ENCODE data around the gene SCN5A. TPM values are rescaled to one million over a fixed set of nuclear protein-coding genes. Genes with fewer than 3 reads are reported as not detected.

The SCN5A gene
- total RNA-seq, 2 donors from 2014 or later: 4.5 to 5.6 TPM

- WGBS, 2 experiments (ENCODE audit: insufficient coverage in 1 of 2, insufficient read length in 1 of 2): 95 to 97% methylated on average over 4 to 5 of the region's 5 CpGs
- no peak overlapping the region for H3K4me3 Mint-ChIP-seq
- Histone ChIP-seq H3K9me3 (ENCODE audit: control insufficient read depth, low read length) (no peaks in the 10 kb centered on the region), H3K36me3 (ENCODE audit: control insufficient read depth, insufficient read depth, low read length) (no peaks in the 10 kb centered on the region), H3K27me3 (ENCODE audit: control insufficient read depth, insufficient read depth, low read length, poor library complexity, severe bottlenecking) (no peaks in the 10 kb centered on the region), H3K4me3 (ENCODE audit: low read length) (no peak overlapping the region), H3K4me1 (ENCODE audit: control insufficient read depth, insufficient read depth, low read length) (no peaks in the 10 kb centered on the region), H3K27ac (ENCODE audit: low read depth, low read length) (no peak overlapping the region), H3K9ac (ENCODE audit: extremely low read depth, low read length, poor library complexity, severe bottlenecking) (no peak overlapping the region)
- TF ChIP-seq, protein P1, sequence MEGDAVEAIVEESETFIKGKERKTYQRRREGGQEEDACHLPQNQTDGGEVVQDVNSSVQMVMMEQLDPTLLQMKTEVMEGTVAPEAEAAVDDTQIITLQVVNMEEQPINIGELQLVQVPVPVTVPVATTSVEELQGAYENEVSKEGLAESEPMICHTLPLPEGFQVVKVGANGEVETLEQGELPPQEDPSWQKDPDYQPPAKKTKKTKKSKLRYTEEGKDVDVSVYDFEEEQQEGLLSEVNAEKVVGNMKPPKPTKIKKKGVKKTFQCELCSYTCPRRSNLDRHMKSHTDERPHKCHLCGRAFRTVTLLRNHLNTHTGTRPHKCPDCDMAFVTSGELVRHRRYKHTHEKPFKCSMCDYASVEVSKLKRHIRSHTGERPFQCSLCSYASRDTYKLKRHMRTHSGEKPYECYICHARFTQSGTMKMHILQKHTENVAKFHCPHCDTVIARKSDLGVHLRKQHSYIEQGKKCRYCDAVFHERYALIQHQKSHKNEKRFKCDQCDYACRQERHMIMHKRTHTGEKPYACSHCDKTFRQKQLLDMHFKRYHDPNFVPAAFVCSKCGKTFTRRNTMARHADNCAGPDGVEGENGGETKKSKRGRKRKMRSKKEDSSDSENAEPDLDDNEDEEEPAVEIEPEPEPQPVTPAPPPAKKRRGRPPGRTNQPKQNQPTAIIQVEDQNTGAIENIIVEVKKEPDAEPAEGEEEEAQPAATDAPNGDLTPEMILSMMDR (conservative IDR thresholded peaks at IDR 0.05): no peak
- peaks cover 10% of the 10 kb centered on the region for H3K4me1 Mint-ChIP-seq
- H3K9me3 Mint-ChIP-seq: no peaks in the 10 kb centered on the region
- no peak for DNase-seq
- no peak overlapping the region for H3K27ac Mint-ChIP-seq
- peaks cover 2% of the 10 kb centered on the region for H3K36me3 Mint-ChIP-seq (ENCODE audit: low read depth)
- H3K27me3 Mint-ChIP-seq (ENCODE audit: insufficient read depth): no peaks in the 10 kb centered on the region
Observed at GRCh38 chr3:38628835-38629234, 20.7 kb downstream of the SCN5A start.

GRCh38 chr3:38627956-38628355 lies 21.5 kb downstream of the SCN5A start:
- H3K27ac ChIP-seq (ENCODE audit: low read depth, low read length): no peak overlapping the region

DNA sequence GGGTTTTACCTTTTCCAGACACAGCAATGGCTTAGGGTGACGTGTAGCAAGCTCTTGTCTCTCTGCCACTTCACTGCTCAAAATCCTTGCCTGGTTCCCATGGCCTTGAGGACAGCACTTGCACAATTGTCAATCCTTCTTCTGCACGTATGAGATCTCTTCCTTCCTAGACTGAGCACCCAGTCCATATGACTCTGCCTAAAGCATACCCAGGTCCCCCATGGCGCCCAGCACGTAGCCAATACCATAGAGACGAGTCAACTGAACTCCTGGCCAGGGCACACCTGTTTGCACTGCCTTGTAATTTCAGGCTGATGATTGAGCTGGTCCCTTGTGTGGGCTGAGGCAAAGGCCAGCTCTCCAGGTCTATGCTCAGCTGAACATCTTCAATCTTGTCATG lies 23.3 kb downstream of the SCN5A start:
- Mint-ChIP-seq H3K4me3 (no peak overlapping the region), H3K9me3 (no peaks in the 10 kb centered on the region), H3K4me1 (peaks cover 10% of the 10 kb centered on the region), H3K27me3 (ENCODE audit: insufficient read depth) (no peaks in the 10 kb centered on the region), H3K27ac (no peak overlapping the region), H3K36me3 (ENCODE audit: low read depth) (no peaks in the 10 kb centered on the region)
- Histone ChIP-seq H3K27me3 (ENCODE audit: control insufficient read depth, insufficient read depth, low read length, poor library complexity, severe bottlenecking) (no peaks in the 10 kb centered on the region), H3K9ac (ENCODE audit: extremely low read depth, low read length, poor library complexity, severe bottlenecking) (no peak overlapping the region), H3K36me3 (ENCODE audit: control insufficient read depth, insufficient read depth, low read length) (no peaks in the 10 kb centered on the region), H3K27ac (ENCODE audit: low read depth, low read length) (no peak overlapping the region), H3K4me1 (ENCODE audit: control insufficient read depth, insufficient read depth, low read length) (no peaks in the 10 kb centered on the region), H3K4me3 (ENCODE audit: low read length) (no peak overlapping the region), H3K9me3 (ENCODE audit: control insufficient read depth, low read length) (no peaks in the 10 kb centered on the region)
- TF ChIP-seq, protein P1 (conservative IDR thresholded peaks at IDR 0.05): no peak
- 85 to 90% methylated on average over 5 of the region's 5 CpGs for WGBS, 2 experiments (ENCODE audit: insufficient coverage in 1 of 2, insufficient read length in 1 of 2)
- no peak for DNase-seq

More at GRCh38 chr3:38627956-38628355, 21.5 kb downstream of the SCN5A start:
- Mint-ChIP-seq H3K4me3 (no peak overlapping the region), H3K27ac (no peak overlapping the region), H3K4me1 (peaks cover 10% of the 10 kb centered on the region), H3K9me3 (no peaks in the 10 kb centered on the region), H3K27me3 (ENCODE audit: insufficient read depth) (no peaks in the 10 kb centered on the region), H3K36me3 (ENCODE audit: low read depth) (peaks cover 2% of the 10 kb centered on the region)
- no peaks in the 10 kb centered on the region for H3K36me3 ChIP-seq (ENCODE audit: control insufficient read depth, insufficient read depth, low read length)
- H3K4me3 ChIP-seq (ENCODE audit: low read length): no peak overlapping the region
- no peaks in the 10 kb centered on the region for H3K4me1 ChIP-seq (ENCODE audit: control insufficient read depth, insufficient read depth, low read length)
- TF ChIP-seq, protein P1 (conservative IDR thresholded peaks at IDR 0.05): peak; percentile 88
- DNase-seq: peak; percentile 95
- H3K9me3 ChIP-seq (ENCODE audit: control insufficient read depth, low read length): no peaks in the 10 kb centered on the region
- H3K27me3 ChIP-seq (ENCODE audit: control insufficient read depth, insufficient read depth, low read length, poor library complexity, severe bottlenecking): no peaks in the 10 kb centered on the region
- WGBS, 2 experiments (ENCODE audit: insufficient coverage in 1 of 2, insufficient read length in 1 of 2): 39 to 42% methylated on average over 4 of the region's 4 CpGs
- no peak overlapping the region for H3K9ac ChIP-seq (ENCODE audit: extremely low read depth, low read length, poor library complexity, severe bottlenecking)

All from endodermal cell (in vitro differentiated cells).